ENCODE measurements around the gene OR52A1.

OR52A1 gene

DNA sequence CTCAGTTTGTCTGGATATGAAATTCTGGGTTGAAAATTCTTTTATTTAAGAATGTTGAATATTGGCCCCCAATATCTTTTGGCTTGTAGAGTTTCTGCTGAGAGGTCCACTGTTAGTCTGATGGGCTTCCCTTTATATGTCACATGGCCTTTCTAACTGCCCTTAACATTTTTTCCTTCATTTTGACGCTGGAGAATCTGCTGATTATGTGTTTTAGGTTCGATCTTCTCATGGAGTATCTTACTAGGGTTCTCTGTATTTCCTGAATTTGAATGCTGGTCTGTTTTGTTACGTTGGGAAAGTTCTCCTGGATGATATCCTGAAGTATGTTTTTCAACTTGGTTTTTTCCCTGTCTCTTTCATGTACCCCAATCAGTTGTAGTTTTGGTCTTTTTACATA lies 39.2 kb downstream of the OR52A1 start:
- TF ChIP-seq, protein P1, sequence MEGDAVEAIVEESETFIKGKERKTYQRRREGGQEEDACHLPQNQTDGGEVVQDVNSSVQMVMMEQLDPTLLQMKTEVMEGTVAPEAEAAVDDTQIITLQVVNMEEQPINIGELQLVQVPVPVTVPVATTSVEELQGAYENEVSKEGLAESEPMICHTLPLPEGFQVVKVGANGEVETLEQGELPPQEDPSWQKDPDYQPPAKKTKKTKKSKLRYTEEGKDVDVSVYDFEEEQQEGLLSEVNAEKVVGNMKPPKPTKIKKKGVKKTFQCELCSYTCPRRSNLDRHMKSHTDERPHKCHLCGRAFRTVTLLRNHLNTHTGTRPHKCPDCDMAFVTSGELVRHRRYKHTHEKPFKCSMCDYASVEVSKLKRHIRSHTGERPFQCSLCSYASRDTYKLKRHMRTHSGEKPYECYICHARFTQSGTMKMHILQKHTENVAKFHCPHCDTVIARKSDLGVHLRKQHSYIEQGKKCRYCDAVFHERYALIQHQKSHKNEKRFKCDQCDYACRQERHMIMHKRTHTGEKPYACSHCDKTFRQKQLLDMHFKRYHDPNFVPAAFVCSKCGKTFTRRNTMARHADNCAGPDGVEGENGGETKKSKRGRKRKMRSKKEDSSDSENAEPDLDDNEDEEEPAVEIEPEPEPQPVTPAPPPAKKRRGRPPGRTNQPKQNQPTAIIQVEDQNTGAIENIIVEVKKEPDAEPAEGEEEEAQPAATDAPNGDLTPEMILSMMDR (IDR thresholded peaks at IDR 0.05; ENCODE audit: low read depth, low read length), result no peak
- no peak for DNase-seq (ENCODE audit: low read depth, low spot score)
- no peak overlapping the region for H3K4me3 ChIP-seq (ENCODE audit: low read depth, low read length)
- in situ Hi-C loops (cut with HindIII; ENCODE audit: low sequenced_read_pairs), result no loop called here

DNA sequence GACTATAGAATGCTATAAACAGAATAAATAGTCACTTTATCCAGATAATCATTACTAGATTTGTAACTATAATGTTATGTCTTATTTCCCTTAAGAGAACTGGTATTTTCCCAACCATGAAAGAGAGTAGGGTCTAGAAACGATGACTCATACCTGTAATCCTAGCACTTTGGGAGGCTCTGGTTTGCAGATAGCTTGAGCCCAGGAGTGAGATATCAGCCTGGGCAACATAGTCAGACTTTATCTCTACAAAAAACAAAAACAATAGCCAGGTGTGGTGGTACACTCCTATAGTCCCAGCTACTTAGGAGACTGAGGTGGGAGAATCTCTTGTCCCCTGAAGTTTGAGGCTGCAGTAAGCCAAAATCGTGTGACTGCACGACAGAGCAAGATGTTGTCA lies 47.3 kb downstream of the OR52A1 start:
- H3K4me3 ChIP-seq (ENCODE audit: low read depth, low read length), result no peak overlapping the region
- TF ChIP-seq, protein P1 (IDR thresholded peaks at IDR 0.05; ENCODE audit: low read depth, low read length), result no peak
- DNase-seq (ENCODE audit: low read depth, low spot score), result no peak
- in situ Hi-C loops (cut with HindIII; ENCODE audit: low sequenced_read_pairs), result no loop called here

DNA sequence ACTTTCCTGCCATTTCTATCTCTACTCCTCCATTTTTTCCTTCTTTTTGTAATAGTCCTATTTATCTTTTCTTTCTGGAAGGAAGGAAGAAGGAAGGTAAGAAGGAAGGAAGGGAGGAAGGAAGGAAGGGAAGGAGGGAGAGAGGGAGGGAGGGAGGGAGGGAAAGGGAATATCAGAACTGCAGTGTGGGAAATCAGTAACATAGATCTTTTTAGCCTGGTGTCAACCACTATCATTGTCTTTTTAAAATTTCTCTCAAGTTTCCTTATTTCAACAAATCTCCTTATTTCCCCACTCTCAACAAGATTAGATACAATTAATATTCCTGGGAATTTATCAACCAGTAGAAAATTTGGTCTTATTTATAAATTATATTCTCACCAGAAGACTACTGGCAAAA lies 51.5 kb downstream of the OR52A1 start:
- DNase-seq (ENCODE audit: low read depth, low spot score), result no peak
- TF ChIP-seq, protein P1 (IDR thresholded peaks at IDR 0.05; ENCODE audit: low read depth, low read length), result no peak
- no peak overlapping the region for H3K4me3 ChIP-seq (ENCODE audit: low read depth, low read length)
- in situ Hi-C loops (cut with HindIII; ENCODE audit: low sequenced_read_pairs), result no loop called here

DNA sequence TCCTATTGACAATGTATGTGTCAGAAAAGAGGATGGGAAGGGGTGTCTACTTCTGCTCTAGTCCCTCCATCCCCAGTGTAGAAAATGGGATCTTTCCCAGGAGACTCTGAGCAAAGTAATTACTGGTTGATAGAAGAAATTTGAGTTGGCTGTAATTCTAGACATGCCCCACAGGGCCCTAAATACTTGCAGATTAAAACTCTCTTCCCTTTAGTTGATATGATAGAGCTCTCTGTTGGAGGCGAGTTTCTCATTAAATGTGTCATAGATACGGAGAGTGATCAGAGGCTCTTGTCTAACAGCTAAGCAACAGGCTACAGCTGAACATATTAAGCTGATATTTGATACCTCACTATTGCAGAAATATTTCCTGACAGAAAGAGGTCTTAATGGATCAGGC lies 52.3 kb downstream of the OR52A1 start:
- no peak for DNase-seq (ENCODE audit: low read depth, low spot score)
- in situ Hi-C loops (cut with HindIII; ENCODE audit: low sequenced_read_pairs), result no loop called here
- TF ChIP-seq, protein P1 (IDR thresholded peaks at IDR 0.05; ENCODE audit: low read depth, low read length), result no peak

DNA sequence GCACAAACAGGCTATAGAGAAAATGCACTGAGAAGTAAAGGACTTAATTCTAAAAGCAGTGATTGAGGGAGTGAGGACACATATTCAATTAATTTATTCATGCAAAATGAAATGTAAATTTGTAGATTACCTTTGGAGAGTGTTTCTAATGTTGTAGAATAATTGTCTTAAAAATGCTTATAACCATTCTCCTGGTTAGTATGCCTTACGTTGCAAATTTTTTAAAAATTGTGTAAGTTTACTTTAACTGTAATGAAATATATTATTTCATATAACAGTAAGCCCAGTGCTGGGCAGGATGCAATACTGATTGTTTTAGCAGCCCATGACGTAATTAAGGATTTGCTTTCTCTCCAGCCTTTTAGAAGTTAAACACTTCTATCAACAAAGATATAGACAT lies 58.5 kb downstream of the OR52A1 start:
- DNase-seq (ENCODE audit: low read depth, low spot score), result no peak
- in situ Hi-C loops (cut with HindIII; ENCODE audit: low sequenced_read_pairs), result no loop called here

More for the DNA sequence above, 52.3 kb downstream of the OR52A1 start:
- H3K4me3 ChIP-seq (ENCODE audit: low read depth, low read length), result no peak overlapping the region

More for the DNA sequence above, 58.5 kb downstream of the OR52A1 start:
- H3K4me3 ChIP-seq (ENCODE audit: low read depth, low read length), result no peak overlapping the region
- TF ChIP-seq, protein P1 (IDR thresholded peaks at IDR 0.05; ENCODE audit: low read depth, low read length), result no peak
